ENCODE results near the gene COX8C.

DNA sequence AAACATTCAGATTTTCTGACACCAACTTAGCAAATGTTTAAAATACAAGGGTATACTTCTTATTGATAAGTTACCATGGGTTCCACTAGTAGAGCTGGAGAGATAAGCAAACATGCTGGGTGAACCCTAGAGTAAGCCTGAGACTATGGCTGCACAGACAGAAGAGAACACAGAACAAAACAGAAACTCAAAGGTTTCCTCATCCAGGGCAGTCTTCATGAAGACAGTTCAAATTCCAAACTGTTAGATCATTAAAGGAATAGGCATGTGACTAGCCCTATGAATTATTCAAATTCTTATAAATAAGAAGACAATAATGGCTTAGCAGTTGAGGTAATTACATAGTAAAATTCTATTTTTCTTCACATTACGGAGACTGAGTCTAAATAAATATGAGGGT, 42.2 kb upstream of the COX8C start:
- TF ChIP-seq POLR2A (IDR thresholded peaks at IDR 0.05; ENCODE audit: low read length): no peak
- no peak for TF ChIP-seq GATA1 (IDR thresholded peaks at IDR 0.05; ENCODE audit: low read depth, low read length)
